GM18951 (cell line): ENCODE measurements around the gene KLHDC8B.

Experiments used
- POLR2A ChIP-seq: IDR thresholded peaks from 4 replicates; pipeline ENCODE4 v1.6.1; 2011; ENCODE audit warnings: mild to moderate bottlenecking; ENCODE audit not compliant: insufficient read length, insufficient read depth; ENCODE audit errors: extremely low read depth
- in situ Hi-C: fragments of 300-500 bp; cut with MboI; formaldehyde crosslinking; loops from one replicate; pipeline ENCODE4 v1.12.0; 2022; ENCODE audit warnings: low sequenced_read_pairs, mixed read lengths, inconsistent platforms; ENCODE audit not compliant: unreplicated experiment

Gene KLHDC8B

GRCh38 chr3:49134471-49135265 lies 36.7 kb upstream of the KLHDC8B start:
- in situ Hi-C loops, result no loop called here
- no peak for TF ChIP-seq POLR2A

GRCh38 chr3:49135499-49135898 lies 35.9 kb upstream of the KLHDC8B start:
- no peak for TF ChIP-seq POLR2A
- in situ Hi-C loops, result no loop called here

GRCh38 chr3:49140080-49140479 lies 31.3 kb upstream of the KLHDC8B start:
- no peak for TF ChIP-seq POLR2A
- in situ Hi-C loops, result no loop called here

GRCh38 chr3:49148159-49148558 lies 23.2 kb upstream of the KLHDC8B start:
- in situ Hi-C loops, result no loop called here
- no peak for TF ChIP-seq POLR2A

- TF ChIP-seq POLR2A, result no peak
- in situ Hi-C loops, result no loop called here
These were observed 19.8 kb upstream of the KLHDC8B start for GRCh38 chr3:49151610-49152009.

GRCh38 chr3:49153349-49153912 lies 18.0 kb upstream of the KLHDC8B start:
- no peak for TF ChIP-seq POLR2A
- in situ Hi-C loops, result no loop called here

- no peak for TF ChIP-seq POLR2A
- in situ Hi-C loops, result no loop called here
These were observed 14.1 kb upstream of the KLHDC8B start for GRCh38 chr3:49157289-49157688.

GRCh38 chr3:49158103-49158709 lies 13.2 kb upstream of the KLHDC8B start:
- TF ChIP-seq POLR2A, result no peak
- in situ Hi-C loops, result no loop called here

- in situ Hi-C loops, result no loop called here
- no peak for TF ChIP-seq POLR2A
These were observed 12.6 kb upstream of the KLHDC8B start for GRCh38 chr3:49158792-49159191.

GRCh38 chr3:49161197-49161596 lies 10.2 kb upstream of the KLHDC8B start:
- no peak for TF ChIP-seq POLR2A
- in situ Hi-C loops, result no loop called here

- no peak for TF ChIP-seq POLR2A
- in situ Hi-C loops, result no loop called here
These were observed 9.4 kb upstream of the KLHDC8B start for GRCh38 chr3:49161808-49162530.

- no peak for TF ChIP-seq POLR2A
- in situ Hi-C loops, result no loop called here
These were observed 8.5 kb upstream of the KLHDC8B start for GRCh38 chr3:49162751-49163419.

- TF ChIP-seq POLR2A, result no peak
- in situ Hi-C loops, result no loop called here
These were observed 7.8 kb upstream of the KLHDC8B start for GRCh38 chr3:49163609-49164008.
